ENCODE data around the gene SEC24D. TPM values are rescaled to one million over a fixed set of nuclear protein-coding genes. Genes with fewer than 3 reads are reported as not detected.
"Not testable (repeated sequence)": the region's sequence is repeated elsewhere in the genome, so short reads cannot be mapped to it uniquely, and the experiment has no call there.

The SEC24D gene
- total and polyA plus RNA-seq, 2 experiments from 2014 or later, result 23.9 to 58.6 TPM

DNA sequence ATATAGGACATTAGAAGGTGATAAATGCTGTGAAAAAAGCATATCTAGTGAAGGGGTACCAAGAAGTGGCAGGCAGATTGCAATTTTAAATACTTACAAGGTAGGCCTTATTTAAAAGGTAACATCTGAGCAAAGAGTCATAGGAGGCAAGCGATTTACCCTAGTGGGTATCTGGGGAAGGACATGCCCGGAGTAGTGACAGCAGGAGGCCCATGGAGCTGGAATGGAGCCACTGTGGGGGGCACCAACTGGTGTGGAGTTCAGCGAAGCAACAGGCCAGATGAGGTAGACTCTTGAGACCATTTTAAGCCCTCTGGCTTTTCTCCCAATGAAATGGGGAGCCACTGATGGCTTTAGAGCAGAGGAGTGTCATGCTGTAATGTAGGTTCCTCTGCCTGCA lies 37.3 kb downstream of the SEC24D start:
- Histone ChIP-seq H3K27ac (no peak overlapping the region), H3K4me3 (no peak overlapping the region), H3K4me1 (ENCODE audit: low read depth) (no peaks in the 10 kb centered on the region), H3K36me3 (peaks cover 49% of the 10 kb centered on the region), H3K9me3 (ENCODE audit: low read depth) (no peaks in the 10 kb centered on the region), H3K27me3 (no peaks in the 10 kb centered on the region)
- TF ChIP-seq, protein P1, sequence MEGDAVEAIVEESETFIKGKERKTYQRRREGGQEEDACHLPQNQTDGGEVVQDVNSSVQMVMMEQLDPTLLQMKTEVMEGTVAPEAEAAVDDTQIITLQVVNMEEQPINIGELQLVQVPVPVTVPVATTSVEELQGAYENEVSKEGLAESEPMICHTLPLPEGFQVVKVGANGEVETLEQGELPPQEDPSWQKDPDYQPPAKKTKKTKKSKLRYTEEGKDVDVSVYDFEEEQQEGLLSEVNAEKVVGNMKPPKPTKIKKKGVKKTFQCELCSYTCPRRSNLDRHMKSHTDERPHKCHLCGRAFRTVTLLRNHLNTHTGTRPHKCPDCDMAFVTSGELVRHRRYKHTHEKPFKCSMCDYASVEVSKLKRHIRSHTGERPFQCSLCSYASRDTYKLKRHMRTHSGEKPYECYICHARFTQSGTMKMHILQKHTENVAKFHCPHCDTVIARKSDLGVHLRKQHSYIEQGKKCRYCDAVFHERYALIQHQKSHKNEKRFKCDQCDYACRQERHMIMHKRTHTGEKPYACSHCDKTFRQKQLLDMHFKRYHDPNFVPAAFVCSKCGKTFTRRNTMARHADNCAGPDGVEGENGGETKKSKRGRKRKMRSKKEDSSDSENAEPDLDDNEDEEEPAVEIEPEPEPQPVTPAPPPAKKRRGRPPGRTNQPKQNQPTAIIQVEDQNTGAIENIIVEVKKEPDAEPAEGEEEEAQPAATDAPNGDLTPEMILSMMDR (IDR thresholded peaks at IDR 0.05; ENCODE audit: low read depth, low read length), result no peak
- no peak for DNase-seq (ENCODE audit: low read depth in 1 of 2, low spot score in 1 of 2)

DNA sequence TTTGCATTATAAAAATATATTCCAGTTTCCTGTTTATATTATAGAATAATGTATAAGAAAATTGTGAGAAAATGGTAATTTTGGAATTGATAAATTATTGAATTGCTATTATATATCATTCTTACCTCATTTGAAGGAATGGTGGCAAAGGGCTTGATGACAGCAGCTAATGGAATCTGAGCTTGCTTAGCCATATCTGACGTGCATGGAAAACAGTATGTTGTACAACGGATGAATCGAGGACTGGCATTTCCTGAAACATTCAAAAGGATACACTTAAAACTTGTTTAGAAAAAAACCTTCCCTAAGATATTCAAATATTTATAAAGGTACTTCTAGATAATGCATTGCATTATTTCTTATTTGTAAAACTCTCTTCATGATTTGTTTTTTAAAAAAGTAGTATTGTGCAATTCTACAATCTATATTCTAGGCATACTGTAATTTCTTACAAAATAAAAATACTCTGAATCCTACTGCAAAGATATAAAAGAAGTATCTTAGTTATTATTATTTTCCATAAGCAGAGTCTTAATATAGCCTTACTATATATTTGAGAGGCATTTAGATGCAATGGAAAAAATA lies 38.3 kb downstream of the SEC24D start:
- no peak overlapping the region for H3K27ac ChIP-seq
- H3K9me3 ChIP-seq (ENCODE audit: low read depth), result no peaks in the 10 kb centered on the region
- peak in 1 of 2 donors; percentile 70 for DNase-seq (ENCODE audit: low read depth in 1 of 2, low spot score in 1 of 2)
- H3K36me3 ChIP-seq, result peaks cover 45% of the 10 kb centered on the region
- TF ChIP-seq, protein P1 (IDR thresholded peaks at IDR 0.05; ENCODE audit: low read depth, low read length), result no peak
- no peaks in the 10 kb centered on the region for H3K27me3 ChIP-seq
- no peak overlapping the region for H3K4me3 ChIP-seq
- H3K4me1 ChIP-seq (ENCODE audit: low read depth), result no peaks in the 10 kb centered on the region

DNA sequence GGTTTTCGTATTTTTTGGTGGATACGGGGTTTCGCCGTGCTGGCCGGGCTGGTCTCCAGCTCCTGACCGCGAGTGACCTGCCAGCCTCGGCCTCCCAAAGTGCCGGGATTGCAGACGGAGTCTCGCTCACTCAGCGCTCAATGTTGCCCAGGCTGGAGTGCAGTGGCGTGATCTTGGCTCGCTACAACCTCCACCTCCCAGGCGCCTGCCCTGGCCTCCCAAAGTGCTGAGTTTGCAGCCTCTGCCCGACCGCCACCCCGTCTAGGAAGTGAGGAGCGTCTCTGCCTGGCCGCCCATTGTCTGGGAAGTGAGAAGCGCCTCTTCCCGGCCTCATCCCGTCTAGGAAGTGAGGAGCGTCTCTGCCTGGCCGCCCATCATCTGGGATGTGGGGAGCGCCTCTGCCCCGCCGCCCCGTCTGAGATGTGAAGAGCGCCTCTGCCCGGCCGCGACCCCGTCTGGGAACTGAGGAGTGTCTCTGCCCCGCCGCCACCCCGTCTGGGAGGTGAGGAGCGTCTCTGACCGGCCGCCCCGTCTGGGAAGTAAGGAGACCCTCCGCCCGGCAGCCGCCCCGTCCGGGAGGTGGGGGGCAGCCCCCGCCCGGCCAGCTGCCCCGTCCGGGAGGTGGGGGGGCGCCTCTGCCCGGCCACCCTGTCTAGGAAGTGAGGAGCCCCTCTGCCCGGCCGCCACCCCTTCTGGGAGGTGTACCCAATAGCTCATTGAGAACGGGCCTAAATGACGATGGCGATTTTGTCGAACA lies 44.1 kb downstream of the SEC24D start:
- H3K4me1 ChIP-seq (ENCODE audit: low read depth); H3K27ac ChIP-seq; H3K9me3 ChIP-seq (ENCODE audit: low read depth); H3K4me3 ChIP-seq; DNase-seq (ENCODE audit: low read depth in 1 of 2, low spot score in 1 of 2); H3K27me3 ChIP-seq: not testable (repeated sequence)
- H3K36me3 ChIP-seq, result peaks cover 28% of the 10 kb centered on the region

DNA sequence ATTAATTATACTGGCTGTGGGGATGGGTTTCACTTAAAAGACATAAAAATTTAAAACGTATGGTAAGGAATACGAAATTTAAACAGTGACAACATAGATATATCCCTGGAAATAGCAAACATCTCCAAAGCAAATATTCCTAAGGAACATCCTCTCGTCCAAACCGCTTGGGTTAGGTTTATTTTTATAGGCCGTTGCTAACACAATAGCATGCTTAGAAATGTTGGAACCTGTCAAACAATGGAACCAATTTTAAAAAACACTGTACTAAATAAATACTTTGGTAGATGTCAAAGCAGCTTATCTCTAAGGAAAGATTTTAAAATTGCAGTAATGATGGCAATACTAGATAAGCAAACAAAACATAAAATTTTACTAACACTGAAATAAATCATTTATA lies 45.4 kb downstream of the SEC24D start:
- Histone ChIP-seq H3K27ac (no peak overlapping the region), H3K4me1 (ENCODE audit: low read depth) (no peaks in the 10 kb centered on the region), H3K27me3 (no peaks in the 10 kb centered on the region), H3K9me3 (ENCODE audit: low read depth) (no peaks in the 10 kb centered on the region), H3K4me3 (no peak overlapping the region), H3K36me3 (peaks cover 15% of the 10 kb centered on the region)
- DNase-seq (ENCODE audit: low read depth in 1 of 2, low spot score in 1 of 2), result no peak
- TF ChIP-seq, protein P1 (IDR thresholded peaks at IDR 0.05; ENCODE audit: low read depth, low read length), result no peak

DNA sequence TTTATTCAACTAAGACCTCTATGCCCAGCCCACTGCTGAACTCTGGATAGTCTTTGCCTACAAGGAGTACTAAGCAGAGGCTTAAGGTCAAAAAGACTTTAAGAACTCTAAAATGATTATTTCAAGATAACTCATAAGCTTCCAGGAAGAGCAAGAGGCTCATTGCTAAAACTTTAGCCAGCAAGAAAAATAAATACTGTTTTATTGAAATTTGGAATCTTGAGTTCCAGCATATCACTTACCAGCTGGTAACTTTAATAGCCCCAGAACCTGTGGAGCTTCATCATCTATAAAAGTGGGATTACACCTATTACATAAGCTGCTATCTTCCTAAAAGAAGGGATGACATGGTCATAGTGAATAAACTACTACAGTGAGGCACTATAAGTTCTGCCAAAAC lies 47.0 kb downstream of the SEC24D start:
- Histone ChIP-seq H3K36me3 (peaks cover 2% of the 10 kb centered on the region), H3K9me3 (ENCODE audit: low read depth) (no peaks in the 10 kb centered on the region), H3K4me3 (no peak overlapping the region), H3K27me3 (no peaks in the 10 kb centered on the region), H3K4me1 (ENCODE audit: low read depth) (no peaks in the 10 kb centered on the region), H3K27ac (no peak overlapping the region)
- TF ChIP-seq, protein P1 (IDR thresholded peaks at IDR 0.05; ENCODE audit: low read depth, low read length), result no peak
- DNase-seq (ENCODE audit: low read depth in 1 of 2, low spot score in 1 of 2), result no peak

DNA sequence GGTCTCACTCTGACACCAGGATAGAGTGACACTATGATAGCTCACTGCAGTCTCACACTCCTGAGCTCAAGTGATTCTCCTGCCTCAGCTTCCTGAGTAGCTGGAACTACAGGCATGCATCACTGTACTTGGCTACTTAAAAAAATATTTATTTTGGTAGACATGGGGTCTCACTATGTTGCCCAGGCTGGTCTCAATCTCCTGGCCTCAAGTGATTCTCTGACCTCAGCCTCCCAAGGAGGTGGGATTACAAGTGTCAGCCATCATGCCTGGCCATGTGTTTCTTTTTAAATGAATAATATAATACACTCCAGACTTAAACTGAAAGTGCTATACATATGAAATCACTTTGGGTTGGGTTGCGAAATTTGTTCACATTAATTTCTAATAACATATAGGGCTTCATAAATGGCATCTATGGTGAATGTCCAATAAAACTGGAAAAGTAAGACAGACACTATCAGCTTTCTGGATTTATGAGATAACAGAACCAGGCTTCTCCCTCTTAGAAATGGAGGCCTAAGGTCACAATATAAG lies 48.0 kb downstream of the SEC24D start:
- H3K9me3 ChIP-seq (ENCODE audit: low read depth), result no peaks in the 10 kb centered on the region
- H3K4me1 ChIP-seq (ENCODE audit: low read depth), result no peaks in the 10 kb centered on the region
- H3K27ac ChIP-seq, result no peak overlapping the region
- no peaks in the 10 kb centered on the region for H3K27me3 ChIP-seq
- peaks cover 2% of the 10 kb centered on the region for H3K36me3 ChIP-seq
- TF ChIP-seq, protein P1 (IDR thresholded peaks at IDR 0.05; ENCODE audit: low read depth, low read length), result no peak
- no peak overlapping the region for H3K4me3 ChIP-seq
- DNase-seq (ENCODE audit: low read depth in 1 of 2, low spot score in 1 of 2), result no peak

Data from cardiac muscle cell (in vitro differentiated cells and primary cell).